NCI-H2171 treated with DMSO at 0.1 percent for 48 hours (cell line): ENCODE measurements around the gene TMOD4.
"Not testable (repeated sequence)": the region's sequence is repeated elsewhere in the genome, so short reads cannot be mapped to it uniquely, and the experiment has no call there.

Experiments
- DNase-seq: peaks from one replicate; lab custom pipeline; 2025; lab: John Stamatoyannopoulos, UW

TMOD4 gene

DNA sequence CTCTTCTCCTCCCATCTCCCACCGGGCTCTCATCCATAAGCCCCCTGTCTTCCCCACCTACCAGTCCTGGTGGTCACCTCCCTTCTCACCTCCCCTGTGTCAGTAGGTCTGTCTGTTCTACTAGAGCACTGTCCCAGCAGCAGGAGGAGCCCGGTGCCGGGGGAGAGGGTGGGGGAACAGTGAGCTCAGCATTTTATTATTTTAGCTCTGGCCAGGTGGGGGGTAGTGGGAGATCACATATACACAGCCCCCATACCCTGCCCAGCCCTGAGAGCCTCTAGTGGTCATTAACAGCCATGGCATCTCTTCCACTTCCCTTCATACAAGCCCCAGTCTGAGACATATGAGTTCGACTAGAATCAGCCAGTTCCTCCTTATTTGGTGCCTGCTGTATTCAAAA is at the start of gene TMOD4:
TMOD4 (minus strand) TSS at position 119 of the 400 bp plus-strand sequence. CDS start 1,106 bp downstream, outside the sequence.
- peak; percentile 7 for DNase-seq

DNA sequence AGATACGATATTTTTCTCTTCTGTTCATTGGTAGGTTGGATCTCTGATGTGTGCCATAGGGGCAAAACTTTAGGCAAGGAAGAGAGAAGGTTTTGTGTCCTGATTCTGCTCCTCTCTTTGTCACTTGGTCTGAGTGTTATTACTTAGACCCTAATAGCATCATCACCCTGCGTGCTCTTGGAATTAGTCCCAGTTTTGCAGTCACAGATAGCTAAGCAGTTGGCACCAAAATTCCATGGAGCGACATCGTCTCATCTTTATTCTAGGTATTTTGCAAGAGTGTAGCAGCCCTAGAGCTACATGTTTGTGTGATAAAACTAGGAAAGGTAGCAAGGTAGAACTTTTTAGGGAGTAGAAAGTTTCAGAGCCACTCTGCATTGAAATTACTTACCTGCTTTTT is 46.3 kb upstream of the TMOD4 start:
- DNase-seq = no peak

- DNase-seq = no peak
Measured at GRCh38 chr1:151221616-151222015, 45.8 kb upstream of the TMOD4 start.

DNA sequence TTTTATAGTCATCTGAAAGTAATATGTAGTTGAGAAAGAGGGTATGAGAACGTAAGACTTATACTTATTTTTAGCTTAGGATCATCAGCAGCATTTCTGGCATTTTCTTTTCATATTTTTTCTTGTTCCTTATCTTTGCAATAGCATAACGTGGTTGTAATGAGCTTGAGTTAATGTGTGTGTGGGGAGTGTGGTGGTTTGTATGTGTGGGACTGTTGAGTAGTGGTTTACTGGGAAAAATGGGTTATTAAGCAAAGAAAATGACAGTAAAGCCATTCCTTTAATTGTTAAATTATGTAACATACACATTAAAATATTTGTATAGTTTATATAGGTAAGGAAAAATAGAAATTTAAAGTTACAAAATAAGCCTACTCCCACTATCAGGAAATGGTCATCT is 37.8 kb upstream of the TMOD4 start:
- DNase-seq = no peak

DNA sequence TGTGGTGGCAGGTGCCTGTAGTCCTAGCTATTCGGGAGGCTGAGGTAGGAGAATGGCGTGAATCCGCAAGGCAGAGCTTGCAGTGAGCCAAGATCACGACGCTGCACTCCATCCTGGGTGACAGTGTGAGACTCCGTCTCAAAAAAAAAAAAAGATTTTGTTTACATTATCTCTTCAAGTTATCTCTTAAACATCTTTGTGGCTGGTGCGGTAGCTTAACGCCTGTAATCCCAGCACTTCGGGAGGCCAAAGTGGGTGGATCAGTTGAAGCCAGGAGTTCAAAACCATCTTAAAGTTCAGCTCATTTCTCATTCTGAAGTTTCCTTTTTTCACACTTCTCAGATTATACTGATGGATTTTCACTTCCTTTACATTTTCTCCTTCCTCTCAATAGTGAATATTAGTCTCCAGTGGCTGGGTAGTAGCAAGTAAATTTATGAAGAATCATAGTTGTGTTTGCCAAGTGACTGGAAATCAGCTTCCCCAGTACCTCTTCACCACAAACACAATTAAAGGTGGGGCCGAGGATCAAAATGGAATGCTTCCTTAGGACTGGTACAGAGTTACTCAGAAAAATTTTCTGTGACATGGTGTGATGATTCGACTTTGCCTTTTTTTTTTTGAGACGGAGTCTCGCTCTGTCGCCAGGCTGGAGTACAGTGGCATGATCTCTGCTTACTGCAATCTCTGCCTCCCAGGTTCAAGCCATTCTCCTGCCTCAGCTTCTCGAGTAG is 36.4 kb upstream of the TMOD4 start:
- DNase-seq = no peak

- no peak for DNase-seq
Measured at GRCh38 chr1:151210830-151211229, 35.0 kb upstream of the TMOD4 start.

DNA sequence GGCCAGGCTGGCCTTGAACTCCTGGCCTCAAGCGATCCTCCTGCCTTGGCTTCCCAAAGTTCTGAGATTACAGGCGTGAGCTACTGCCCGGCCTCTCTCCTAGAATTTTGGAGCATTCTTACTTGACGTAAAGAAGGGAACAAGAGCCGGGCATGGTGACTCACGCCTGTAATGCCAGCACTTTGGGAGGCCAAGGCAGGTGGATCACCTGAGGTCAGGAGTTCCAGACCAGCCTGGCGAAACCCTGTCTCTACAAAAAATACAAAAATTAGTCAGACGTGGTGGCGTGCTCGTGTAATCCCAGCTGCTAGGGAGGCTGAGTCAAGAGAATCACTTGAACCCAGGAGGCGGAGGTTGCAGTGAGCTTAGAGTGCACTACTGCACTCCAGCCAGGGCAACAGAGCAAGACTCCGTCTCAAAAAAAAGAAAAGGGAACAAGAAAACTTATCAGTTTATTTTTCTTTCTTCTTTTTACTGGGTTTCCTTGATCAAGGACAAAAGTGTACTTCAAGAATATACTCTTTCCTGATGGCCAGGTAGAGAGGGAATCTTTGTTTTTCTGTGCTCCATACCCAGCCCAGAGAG is 29.7 kb upstream of the TMOD4 start:
- not testable (repeated sequence) for DNase-seq

DNA sequence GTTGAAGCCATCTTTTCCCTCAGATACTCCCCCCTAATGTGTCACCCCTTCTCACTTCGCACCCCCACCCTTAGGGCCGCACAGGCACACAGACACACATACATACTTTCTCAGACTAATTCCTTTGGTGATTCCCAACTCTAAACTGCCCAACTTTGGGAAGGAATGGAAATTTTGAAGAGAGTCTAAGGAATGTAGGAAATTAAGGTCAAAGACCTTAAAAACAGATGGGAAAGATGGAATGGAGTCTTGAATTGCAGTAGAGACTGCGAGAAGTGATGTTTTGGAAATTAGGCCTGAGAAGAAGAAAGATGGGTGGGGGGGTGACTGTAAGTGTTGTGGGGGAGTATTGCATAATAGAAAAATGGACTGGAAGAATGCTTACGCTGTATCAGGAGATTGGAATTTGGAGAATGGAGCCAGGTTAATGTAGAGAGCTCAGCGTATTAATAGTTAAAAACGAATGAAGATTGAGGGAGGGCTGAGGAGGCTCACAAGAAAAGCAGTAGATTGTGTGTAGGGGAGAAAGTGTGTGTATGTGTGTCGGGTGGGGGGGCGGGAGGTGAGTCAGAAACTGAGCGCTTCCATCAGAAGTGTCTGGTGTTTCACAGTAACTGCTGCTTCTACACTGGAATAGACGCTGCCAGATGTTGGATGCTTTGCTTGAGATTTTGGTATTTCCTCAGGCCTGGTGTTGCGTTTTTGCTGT is 24.2 kb upstream of the TMOD4 start:
- no peak for DNase-seq

DNA sequence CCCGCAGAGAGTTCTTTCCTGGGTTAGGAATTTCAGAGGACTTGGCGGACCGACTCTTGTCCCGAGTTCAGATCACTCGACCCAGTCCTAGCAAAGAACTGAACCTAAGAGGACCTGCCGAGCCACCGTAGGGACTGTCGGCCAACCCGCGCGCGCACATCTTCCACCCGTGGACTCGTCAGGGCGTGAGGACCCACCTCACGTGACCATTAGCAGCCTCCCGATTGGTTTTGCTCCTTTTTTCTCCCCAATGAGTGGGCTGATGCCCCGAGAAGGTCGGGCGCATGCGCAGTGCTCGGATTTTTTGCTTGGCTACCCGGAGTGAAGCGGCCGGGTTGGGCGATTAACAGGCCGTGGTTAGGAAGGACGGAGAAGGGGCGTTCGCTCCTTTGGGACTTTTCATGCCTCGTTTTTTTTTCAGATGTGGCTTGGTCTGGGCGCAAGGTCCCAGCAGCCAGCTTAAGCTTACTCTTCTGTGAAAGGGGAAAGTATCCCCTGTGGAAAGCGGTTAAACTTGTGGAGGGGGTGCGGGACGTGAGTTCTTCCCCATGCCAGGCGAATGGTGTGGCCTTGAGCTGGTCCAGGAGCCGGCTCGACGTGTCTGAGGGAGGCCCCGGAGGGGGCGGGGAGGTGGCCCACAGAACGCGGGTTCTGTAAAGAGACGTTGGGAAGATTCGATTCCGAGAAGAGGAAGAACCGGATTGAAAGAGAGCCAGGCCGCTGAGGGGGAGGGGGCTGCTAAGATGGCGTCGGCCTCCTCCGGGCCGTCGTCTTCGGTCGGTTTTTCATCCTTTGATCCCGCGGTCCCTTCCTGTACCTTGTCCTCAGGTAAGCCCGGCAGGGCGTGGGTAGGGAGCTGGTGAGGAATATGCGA is 22.7 kb upstream of the TMOD4 start, which contains the start of gene PIP5K1A:
PIP5K1A (plus strand) TSS at position 299 of the 874 bp plus-strand sequence; CDS start at position 744, 445 bp downstream.
- peak; percentile 98 for DNase-seq

DNA sequence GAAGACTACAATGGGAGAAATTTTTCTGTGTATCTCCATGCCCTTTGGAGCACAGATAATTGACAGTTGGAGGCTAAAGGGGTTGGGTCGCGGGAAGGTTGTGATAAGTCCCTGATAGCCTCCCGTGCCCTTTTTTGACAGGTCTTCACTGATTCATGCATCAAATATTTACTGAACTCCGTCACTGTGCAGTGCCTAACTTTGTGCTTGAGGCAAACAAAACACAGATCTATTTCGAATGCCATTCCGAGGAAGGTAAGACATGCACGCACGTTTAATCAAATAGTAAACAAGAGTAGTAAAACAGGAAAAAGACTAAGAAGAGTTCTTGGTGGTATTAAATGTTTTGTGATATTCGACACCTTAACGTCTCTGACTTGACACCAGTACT is 22.1 kb upstream of the TMOD4 start:
- no peak for DNase-seq

DNA sequence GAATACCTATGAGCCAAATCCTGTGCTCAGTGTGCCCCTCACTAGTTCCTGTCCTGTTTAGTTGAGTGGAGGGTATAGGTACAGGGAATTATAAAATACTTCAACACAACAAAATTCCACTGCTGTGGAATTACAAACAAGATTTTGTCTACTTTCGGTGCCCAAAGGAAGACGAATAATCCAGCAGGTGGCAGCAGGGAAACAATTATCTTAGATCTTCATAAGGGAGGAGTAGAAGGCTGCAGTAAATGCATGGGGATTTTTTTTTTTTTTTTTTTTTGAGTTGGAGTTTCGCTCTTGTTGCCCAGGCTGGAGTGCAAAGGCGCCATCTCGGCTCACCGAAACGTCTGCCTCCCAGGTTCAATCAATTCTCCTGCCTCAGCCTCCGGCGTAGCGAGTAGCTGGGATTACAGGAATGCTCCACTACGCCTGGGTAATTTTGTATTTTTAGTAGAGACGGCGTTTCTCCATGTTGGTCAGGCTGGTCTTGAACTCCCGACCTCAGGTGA is 20.6 kb upstream of the TMOD4 start:
- DNase-seq = peak; percentile 94

GRCh38 chr1:151194894-151195594 is 19.3 kb upstream of the TMOD4 start:
- not testable (repeated sequence) for DNase-seq

- no peak for DNase-seq
Measured at GRCh38 chr1:151193856-151194255, 18.1 kb upstream of the TMOD4 start.

DNA sequence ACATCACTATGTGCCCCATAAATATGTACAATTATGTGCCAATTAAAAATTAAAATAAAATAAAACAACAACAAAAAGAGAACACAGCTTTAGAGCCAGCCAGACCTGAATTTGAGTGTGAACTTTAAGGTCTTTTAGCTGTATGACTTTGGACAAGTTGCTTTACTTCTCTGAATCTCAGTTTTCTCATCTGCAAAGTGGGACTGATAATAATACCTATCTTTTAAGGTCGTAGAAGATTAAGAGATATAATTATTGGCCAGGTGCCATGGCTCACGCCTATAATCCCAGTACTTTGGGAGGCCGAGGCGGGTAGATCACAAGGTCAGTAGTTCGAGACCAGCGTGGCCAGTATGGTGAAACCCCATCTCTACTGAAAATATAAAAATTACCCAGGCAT is 17.5 kb upstream of the TMOD4 start:
- DNase-seq = no peak

DNA sequence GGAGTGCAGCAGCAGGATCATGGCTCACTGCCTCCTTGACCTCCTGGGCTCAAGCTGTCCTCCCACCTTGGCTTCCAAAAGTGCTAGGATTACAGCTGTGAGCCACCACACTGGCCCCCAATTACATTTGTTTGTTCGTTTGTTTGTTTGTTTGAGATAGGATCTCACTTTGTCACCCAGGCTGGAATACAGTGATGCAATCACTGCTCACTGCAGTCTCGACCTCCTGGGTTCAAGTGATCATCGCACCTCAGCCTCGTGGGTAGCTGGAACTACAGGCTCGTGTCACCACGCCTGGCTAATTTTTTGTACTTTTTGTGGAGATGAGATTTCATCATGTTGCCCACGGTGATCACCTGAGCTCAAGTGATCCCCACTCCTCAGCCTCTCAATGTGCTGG is 16.3 kb upstream of the TMOD4 start:
- DNase-seq = no peak

DNA sequence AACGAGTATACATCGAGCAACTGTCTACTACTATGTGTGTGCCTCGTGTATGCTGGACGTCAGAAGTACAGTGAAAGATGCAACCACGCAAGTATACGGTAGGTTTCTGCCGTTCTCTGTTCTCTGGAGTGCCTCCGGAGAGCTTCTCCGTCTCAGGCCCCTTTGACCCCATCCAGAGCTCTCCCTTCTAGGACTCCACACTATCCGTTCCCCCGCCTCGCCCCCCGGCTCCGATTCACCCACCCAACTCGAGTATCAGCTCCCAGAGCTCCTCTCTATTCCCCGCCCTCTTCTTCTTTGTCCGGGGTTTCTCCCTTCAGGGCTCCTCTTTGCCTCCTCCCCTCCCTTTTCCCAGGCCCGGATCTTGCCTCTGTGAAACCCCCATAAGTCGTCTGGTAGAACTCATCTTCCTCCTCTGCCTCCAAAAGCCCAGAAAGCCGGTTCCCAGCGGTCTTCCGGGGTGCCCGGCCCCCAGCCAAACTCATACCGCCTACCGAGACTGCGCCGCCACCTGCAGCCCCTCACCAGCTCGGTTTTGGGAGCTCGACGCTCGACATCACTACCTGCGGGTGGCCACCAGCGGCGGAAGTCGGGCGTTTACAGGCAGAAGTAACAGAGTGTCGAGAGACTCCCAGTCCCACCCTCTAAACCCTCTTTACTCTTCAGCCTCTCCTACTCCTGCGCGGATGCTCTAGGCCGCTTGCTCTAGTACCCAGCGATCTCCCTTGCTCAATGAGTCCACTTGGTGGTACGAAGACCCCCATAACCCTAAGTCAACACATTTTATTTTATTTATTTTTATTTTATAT is 14.1 kb upstream of the TMOD4 start, which contains the start of gene VPS72:
VPS72 (minus strand) TSS at position 561 of the 809 bp plus-strand sequence; CDS start at position 485, 76 bp downstream.
- peak; percentile 96 for DNase-seq

DNA sequence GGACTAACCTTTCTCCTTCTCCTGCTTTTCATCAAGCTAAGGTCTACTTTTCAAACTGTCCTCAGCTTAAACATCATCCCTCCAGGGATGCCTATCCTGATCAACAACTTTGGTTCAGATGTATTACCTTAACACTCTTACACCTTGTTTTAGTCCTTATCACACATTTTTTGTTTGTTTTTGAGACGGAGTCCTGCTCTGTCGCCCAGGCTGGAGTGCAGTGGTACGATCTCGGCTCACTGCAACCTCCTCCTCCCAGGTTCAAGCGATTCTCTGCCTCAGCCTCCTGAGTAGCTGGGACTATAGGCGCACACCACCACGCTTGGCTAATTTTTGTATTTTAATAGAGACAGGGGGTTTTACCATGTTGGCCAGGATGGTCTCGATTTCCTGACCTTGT is 12.9 kb upstream of the TMOD4 start:
- DNase-seq = not testable (repeated sequence)

GRCh38 chr1:151187205-151187604 is 11.4 kb upstream of the TMOD4 start:
- DNase-seq = peak; percentile 32

DNA sequence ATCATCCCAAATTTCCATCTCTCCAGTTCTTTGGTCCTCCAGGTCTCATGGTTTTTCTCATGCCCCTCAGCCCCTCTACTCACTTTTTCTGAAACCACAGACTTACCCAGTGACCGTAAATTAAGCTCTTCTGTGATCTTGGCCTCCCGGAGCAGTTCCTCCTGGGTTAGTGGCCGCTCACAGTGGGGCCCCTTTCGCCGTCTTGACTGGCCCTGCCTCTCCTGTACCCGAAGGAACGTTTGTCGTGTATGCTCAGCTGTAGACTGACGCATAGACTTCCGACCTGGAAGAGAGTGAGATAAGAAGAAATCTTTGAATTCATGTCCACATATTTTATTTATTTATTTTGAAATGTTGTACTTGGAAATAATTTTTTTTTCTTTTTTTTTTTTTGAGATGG is 8.4 kb upstream of the TMOD4 start:
- no peak for DNase-seq

- DNase-seq = no peak
Measured at GRCh38 chr1:151176514-151177045, 799 bp upstream of the TMOD4 start.
